NCI-H1105 (cell line): Measurements from ENCODE around the gene STK38.

Experiments used
- DNase-seq: peaks from one replicate; lab custom pipeline; 2025; lab: John Stamatoyannopoulos, UW

Gene STK38

DNA sequence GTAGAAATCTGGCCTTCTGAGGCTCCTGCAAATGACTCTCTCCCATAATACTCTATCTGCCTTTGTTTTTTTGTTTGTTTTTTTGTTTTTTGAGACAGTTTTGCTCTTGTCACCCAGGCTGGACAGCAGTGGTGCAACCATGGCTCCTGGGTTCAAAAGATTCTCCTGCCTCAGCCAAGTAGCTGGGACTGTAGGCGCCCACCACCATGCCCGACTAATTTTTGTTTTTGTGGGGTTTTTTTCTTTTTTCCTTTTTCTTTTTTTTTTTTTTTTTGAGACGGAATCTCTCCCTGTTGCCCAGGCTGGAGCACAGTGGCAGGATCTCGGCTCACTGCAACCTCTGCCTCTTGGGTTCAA lies 16.6 kb upstream of the STK38 start:
- DNase-seq: no peak

DNA sequence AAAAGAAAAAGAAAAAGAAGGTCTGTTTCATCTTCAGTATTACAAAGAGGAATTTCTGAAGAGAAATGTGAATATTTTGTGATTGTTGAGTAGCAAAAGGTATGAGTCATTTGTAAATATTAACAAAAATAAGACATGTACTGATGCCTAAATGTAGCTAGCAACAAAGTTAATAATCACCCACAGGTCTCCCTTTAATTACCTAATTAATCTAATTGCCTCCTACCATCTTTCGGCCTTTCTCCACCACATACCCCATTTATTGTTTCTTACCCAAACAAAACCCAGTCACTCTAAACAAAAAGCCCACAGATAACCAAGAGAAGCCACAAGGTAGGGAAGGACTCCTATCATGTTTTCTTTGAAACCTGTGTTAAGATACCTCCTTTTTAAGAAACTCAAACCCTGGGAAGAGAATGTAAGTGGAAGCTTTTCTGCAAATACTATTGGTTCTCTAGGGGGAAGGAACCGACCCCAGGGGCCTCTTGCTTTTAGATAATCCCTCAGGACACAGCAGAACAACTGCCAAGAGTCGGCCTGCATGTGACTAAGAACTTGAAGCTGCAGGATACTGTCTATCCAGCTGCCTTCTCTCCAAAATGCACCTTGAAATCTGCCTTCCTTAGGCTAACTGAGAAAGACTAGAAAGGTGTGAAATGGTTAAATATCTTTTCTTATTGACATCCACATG lies 16.1 kb upstream of the STK38 start:
- no peak for DNase-seq

DNA sequence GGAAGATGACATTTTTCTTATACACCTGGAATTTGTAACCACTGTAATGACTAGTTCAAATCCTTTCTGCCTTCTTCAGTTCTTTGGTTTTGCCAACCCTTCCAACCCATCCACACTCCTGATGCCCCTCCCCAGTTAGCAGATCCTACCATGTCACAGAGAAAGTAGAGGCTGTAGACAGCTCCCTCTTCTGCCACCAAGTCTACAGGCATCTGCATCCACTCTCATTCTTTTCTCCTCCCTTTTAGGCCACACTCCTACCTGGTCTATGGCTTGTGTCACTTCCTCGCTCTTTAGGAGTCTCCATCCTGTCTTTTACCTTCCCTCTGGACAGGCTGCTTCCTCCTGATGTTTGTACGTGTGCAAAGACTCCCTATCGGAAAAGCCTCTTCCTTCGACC lies 13.5 kb upstream of the STK38 start:
- no peak for DNase-seq

DNA sequence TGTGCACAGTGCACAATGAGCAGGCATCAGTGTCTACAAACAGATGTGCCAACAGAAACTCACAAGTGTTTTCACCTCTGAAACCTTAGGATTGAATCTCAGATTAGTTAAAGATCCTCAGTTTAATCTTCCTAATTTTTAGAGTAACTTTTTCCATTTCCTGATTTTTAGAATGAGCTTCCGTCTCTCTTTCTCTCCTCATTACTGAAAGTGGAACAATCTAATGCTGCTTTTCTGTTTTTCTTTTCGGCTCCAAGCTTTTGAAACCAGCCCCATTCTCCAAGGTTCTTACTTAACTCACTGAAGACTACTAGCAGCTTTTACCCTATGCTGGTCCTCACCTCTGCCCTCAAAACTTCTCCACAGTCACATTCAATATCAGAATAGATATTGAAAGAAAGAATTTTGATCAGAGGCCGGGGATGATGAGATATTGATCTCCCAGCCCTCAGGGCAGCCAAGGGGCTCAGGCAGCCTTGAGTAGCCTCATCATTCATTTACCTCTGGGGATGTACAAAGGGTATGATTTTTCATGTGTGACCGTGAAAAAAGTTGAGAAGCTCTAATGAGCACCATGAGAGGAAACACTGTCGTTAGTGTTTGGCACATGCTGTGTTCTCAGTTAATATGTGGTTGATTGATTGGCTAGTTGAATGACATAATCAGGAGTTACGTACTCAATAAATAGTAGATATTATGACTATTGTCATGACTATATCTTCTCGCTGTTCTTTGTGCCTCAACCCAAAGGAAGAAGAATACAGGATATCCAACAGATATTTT lies 11.9 kb upstream of the STK38 start:
- no peak for DNase-seq

DNA sequence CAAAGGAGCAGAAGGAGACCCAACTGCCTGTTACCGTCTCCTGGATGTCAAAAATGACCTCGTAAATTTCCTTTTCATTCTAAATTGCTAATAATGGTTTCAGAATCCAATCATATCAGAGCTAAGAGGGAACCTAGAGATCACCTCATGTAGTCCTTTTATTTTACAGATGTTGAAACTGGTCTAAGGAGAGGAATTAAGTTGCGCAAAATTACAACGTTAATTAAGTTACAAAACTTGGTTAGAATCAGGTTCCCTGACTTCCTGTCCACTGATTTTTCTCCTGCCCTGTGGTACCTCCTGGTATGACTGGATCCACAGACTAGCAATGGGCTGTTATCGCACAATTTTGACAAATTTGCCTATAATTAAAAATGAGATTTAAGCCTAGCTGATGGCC lies 9.0 kb upstream of the STK38 start:
- no peak for DNase-seq

DNA sequence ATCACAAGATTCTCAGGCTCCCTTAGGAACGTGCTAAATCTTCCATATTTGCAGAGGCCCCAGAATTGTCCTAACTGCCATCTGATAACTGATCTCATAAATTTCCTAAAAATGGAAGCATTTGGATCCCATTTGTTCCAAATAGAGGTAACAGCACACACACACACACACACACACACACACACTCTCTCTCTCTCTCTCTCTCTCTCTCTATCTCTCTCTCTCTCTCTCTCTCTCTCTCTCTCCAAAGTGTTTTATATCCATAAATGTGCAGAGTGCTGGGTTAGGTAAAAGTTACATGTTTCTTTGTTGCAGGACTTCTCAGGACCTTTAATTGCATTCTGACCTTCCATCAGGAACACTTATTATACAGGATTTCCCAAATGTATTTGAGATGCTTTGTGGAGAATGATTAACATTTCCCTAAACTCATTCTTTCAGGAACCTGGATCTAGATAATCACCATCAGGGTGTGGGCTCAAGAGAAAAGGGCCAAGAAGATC lies 8.5 kb upstream of the STK38 start:
- DNase-seq: no peak

DNA sequence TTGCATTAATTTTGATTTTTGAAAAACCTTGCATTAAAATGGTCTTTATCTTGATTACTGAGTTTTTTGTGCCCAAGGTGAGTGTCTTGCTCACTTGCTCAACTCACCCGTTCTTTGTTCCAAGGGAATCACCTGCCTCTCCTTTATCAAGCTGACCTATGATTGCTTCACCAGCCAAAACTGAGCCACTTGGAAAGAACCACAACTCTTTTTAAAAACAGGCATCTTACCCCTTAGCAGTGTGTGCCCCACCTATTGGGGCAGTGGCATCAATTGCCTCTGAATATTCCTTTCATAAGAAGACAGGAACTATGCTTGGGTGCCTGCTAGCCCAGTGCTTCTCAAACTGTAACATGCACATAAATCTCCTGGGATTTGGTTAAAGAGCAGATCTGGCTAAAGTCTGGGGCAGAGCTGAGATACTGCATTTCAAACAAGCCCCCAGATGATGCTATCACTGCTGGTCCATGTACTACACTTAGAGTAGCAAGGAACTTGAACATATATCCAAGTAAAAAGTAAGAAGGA lies 3.3 kb upstream of the STK38 start:
- no peak for DNase-seq

DNA sequence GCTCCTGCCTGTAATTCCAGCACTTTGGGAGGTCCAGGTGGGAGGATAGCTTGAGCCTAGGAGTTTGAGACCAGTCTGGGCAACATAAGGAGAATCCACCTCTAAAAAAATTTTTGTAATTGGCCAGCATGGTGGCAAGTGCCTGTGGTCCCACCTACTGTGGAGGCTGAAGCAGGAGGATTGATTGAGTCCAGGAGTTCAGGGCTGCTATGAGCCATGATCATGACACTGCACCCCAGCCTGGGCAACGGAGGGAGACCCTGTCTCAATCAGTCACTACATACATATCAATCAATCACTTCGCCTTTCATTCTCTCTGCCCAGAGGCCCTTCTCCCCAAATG lies 1.1 kb upstream of the STK38 start:
- DNase-seq: no peak

DNA sequence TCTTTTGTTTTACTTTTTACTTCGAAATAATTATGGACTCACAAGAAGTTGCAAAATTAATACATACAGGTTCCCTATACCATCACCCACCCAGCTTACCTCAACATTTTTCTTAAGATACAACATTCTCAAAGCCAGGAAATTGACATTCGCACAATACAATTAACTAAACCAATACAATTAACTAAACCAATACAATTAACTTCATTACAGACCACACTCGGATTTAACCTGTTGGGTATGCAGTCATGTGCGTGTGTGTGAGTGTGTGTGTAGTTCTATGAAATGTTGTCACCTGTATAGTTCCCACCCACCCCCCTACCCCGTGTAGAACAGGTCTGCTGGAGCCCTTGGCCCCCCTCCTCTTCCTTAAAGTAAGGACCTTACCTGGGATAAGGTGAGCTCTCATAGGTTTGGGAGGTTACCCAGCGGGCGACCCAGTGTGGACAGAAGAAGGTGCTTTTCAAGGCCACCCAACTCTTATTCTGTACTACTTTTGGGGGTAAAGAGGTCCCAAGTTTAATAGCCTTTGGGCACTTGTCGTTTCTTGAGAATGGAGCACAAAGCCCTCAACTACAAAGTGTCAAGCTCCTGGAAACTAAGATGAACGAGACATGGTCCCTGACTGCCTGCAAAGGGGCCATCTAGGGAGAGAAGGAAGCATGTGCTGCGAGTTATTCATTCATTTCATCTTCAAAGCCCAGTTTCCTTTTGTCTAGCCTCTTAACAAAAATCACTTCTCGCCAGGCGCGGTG lies 544 bp upstream of the STK38 start:
- no peak for DNase-seq

DNA sequence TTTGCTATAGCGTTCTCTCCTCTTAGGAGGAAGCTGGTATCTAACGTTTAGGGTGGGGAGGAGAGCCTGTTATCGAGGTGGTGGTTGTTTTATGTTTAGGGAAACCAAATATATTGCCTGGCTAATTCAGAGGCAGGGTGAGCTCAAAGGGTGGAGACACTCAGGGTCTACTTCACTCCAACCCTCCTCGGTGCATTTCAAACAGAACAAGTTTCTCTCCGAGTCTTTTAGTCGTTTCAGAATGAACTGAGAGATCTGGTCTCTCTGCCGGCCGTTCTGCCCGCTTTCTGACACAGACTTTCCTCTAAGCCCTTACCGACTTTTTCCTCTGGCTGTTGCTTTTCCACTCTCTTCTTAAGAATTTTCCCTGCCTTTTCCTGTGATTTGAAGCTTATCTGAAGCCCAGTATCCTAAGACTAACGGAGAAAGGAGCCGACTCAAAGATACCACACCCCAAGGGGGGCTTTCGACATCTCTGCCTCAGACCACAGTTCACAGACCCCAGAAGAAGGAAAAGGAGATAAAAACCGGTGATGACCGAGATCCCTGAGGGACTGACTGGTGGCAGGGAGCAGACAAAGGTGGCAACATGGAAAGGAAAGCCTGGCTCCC lies 865 bp downstream of the STK38 start:
- DNase-seq: no peak

DNA sequence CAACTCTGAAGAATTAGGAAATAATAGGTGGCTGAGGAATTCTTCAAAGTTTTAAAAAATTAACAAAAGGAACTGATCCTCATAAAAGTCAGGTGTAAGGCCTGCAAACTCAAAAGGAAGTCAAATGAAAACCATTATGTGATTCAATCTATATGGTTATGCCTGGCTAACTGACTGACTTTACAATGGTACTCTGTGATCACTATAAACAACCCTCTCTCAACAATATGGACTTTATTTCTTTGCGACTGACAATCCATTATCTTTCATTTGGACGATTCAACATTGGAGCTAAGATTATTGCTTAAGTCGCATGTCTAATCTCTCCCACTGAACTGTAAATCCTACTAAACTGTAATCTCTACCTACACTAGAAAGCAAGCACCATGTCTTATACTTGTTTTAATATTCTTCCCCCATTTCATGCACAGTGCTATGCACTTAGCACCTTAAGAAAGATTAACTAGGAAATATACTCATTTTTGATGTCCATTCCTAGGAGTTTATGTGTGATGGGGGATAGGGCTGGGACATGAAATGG lies 1.4 kb downstream of the STK38 start:
- DNase-seq: no peak

DNA sequence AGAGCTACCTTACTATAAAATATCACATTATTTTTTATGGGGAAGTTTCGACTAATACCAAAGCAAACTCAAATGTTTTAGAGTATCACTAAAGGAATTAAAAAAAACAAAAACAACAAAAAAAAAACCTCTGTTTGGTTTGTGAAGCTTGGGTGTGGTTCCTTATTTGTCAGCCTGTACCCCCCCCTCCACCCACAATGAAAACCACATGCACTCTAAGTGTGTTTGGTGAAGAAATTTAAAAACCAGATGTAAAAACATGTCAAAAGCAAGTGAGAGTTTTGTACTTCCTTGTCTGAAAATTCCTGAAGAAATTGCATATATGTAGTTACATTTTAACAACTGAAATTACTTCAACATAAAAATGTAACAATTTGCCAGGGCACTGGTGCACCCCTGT lies 3.1 kb downstream of the STK38 start:
- DNase-seq: no peak

DNA sequence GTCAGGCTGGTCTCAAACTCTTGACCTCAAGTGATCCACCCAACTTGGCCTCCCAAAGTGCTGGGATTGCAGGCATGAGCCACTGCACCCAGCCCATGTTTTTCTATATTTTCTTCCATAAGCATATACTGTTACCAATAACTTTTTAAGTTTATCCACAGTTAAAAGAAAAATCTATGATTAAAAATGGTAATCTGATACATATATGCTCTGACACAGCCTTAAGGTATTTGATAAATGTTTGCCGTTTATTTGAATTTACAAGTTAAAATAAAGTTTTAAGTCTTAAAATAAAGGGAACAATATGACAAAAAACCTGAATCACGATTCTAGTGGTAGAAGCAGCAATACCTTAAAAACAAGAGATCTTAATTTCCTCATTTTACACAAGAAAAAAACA lies 5.2 kb downstream of the STK38 start:
- DNase-seq: no peak

DNA sequence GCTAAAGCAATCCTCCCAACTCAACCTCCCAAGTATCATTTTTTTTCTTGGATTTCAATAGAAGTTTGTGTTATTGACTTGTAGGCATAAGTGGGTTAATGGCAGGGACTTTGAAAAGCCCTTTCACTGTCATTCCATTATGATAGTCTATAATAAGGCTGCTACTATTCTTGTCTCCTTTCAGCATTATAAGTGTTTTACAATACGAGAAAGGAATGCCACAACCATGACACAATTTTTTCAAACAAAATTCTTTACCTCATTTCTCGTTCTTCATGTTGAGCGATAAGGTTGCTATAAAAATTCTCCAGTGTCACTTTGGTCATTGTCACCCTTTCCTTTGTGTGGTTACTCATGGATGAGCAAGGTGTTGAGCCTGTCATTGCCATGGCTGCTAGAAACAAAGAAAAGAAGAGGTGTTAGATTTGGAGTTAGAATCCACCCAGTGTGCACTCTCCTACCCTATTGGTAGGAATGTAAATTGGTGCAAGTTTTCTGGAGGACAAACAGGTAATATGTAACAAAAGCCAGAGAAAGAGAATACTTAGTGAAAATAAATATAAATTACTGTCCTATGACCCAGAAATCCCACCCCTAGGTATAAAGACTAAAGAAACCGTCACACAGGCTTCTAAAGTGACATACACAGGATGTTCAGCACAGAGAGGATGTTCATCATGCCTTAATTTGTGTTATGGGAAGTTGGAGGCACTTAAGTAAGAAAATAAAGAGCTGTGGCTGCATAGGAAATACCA lies 7.3 kb downstream of the STK38 start:
- no peak for DNase-seq

DNA sequence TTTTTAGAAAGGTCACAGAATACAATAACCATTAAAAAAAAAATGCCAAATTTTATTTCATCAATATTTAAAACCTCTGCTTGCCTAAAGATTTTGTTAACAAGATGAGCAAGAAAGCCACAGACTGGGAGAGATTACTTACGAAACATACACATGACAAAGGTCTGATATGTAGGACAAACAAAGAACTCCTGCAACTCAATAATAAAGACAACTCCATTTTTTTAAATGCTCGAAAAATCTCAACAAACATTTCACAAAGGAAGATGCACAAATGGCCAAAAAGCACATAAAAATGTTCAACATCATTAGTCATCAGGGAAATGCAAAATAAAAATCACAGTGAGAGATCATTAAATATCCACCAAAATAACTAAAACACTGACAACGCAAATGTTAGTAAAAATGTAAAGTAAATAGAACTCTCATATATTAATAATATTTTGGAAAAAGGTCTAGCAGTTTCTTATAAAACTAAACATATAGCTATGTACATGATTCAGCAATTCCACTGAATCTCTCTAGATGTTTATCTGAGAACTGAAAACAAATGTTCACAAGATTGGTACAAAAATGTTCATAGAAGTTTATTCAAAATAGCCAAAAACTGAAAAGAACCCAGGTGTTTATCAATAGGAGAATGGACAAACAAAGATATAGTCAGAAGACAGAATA lies 10.3 kb downstream of the STK38 start:
- no peak for DNase-seq

DNA sequence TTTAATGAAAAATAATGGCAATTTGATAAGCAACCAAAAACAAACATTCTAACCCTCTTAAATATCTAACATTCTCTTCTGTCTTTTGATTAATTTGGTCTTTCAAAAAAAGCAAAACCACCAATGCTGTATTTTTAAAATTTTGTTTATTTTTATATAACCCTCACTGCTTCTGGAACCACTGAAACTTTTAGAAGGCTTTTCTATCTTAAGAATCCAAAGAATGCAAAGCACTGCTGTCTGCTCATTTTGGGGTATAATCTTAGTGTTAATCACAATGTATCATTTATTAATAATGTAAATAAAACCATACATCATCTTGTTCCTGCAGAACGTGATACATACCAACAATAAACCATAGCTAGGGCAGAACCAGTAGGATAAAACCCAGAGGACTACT lies 14.0 kb downstream of the STK38 start:
- no peak for DNase-seq

DNA sequence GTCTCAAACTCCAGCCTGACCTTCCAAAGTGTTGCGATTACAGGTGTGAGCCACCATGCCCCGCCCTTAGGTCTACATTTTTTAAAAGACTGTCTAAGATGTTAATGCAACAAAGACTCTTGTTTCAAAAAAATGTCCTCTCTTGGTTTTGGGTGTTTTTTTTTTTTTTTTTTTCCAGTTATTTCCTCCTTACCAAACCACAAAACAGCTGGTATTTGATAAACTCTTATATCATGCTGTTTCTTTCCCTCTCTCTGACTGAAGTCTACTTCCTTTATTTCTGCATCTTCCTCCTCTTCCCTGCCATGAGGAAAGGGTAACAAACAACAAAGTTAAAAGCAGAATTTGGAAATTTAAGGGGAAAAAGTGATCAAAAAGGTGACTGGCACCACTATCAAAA lies 21.2 kb downstream of the STK38 start:
- no peak for DNase-seq

DNA sequence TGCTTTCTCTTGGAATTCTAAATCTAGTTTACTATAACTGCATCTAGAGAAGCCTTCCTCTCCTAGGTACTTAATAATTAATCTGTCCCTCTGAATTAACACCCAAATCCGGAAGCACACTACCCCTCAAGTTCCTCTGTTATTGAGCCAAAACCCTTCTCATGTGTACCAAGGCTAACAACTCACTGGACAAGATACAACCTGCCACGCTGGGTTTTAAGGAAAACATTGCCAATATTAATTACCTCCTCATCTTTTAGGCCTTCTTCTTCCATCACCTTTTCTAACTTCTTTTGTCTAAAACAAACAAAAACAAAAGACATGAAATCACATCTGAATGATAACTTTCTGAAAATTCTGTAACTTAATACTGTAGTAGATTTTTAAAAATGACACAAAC lies 21.9 kb downstream of the STK38 start:
- DNase-seq: no peak

DNA sequence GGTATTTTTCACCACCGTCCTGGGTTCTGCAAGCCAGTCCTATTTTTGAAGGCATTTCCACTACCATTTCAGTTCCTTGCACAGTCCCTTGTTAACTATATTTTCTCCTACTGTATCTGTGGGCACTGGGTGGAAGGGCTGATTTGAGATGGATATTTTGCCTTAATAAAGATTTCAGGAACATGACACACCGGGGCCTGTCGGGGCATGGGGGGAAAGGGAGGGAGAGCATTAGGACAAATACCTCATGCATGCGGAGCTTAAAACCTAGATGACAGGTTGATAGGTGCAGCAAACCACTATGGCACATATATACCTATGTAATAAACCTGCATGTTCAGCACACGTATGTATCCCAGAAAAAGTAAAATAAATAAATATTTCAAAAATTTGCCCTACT lies 22.4 kb downstream of the STK38 start:
- DNase-seq: no peak

DNA sequence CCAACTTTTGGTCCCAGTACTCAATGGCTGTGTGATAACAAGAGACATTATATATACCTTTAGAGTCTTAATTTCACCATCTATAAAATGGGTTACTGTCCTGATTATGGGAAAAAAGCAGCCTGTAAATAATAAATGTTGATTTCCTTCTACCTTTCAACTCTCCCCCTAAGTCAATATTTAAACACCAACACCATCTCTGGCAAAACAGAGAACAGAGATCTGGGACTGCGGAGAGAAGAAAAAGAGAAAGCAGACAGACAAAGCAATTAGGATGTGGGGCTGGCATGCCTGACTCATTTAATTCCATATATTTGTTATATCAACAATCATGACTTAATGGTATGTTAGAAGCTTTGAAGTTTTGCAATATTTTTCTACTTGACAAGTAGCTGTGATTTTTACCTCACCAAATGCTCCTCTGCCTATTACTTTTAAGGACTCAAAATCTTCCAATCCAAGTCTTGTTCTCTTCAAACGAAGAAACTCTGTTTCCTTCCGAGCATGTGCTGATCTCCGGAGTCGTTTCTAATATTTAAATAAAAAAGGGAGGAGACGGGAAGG lies 23.3 kb downstream of the STK38 start:
- DNase-seq: no peak

DNA sequence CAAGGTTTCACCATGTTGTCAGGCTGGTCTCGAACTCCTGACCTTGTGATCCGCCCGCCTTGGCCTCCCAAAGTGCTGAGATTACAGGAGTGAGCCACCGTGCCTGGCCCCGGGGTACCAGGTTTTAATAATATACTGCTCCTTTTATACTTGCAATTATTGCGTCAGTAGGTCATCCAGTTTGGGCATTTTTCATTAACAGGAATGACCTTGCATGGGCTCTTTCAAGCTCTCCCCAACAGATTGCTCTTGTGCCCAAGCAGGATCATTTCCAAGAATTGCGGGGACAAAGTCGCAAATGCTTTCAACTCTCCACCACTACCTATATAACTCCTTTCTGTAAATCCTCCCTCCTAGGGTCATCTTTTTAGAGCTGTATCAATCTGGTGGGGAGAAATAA lies 23.8 kb downstream of the STK38 start:
- no peak for DNase-seq
